Stimulated activated memory B cell treated with anti-CD40 and anti-IgM and Interleukin-4, amounts not matched to agents 10 μg/mL and 1 μg/mL and 100 μg/mL, for 72 hours (primary cell): Measurements from ENCODE around the gene TNIP3.

ENCODE experiments used
- ATAC-seq: fragments of 150-1000 bp; cut with Tn5 transposase; 2 replicates; pipeline ENCODE4 v1.10.0; 2021
- H3K27ac Mint-ChIP-seq: one replicate; pipeline ENCODE4 v1.8.0; 2022; ENCODE audit warnings: mild to moderate bottlenecking, mixed read lengths
- H3K27me3 Mint-ChIP-seq: one replicate; pipeline ENCODE4 v1.8.0; 2022; ENCODE audit warnings: mixed read lengths
- H3K36me3 Mint-ChIP-seq: one replicate; pipeline ENCODE4 v1.8.0; 2022; ENCODE audit warnings: mixed read lengths
- H3K4me1 Mint-ChIP-seq: one replicate; pipeline ENCODE4 v1.8.0; 2022; ENCODE audit warnings: mixed read lengths
- H3K4me3 Mint-ChIP-seq: one replicate; pipeline ENCODE4 v1.8.0; 2022; ENCODE audit warnings: mild to moderate bottlenecking, moderate library complexity, mixed read lengths
- H3K9me3 Mint-ChIP-seq: one replicate; pipeline ENCODE4 v1.8.0; 2022; ENCODE audit warnings: mixed read lengths

The TNIP3 gene

DNA sequence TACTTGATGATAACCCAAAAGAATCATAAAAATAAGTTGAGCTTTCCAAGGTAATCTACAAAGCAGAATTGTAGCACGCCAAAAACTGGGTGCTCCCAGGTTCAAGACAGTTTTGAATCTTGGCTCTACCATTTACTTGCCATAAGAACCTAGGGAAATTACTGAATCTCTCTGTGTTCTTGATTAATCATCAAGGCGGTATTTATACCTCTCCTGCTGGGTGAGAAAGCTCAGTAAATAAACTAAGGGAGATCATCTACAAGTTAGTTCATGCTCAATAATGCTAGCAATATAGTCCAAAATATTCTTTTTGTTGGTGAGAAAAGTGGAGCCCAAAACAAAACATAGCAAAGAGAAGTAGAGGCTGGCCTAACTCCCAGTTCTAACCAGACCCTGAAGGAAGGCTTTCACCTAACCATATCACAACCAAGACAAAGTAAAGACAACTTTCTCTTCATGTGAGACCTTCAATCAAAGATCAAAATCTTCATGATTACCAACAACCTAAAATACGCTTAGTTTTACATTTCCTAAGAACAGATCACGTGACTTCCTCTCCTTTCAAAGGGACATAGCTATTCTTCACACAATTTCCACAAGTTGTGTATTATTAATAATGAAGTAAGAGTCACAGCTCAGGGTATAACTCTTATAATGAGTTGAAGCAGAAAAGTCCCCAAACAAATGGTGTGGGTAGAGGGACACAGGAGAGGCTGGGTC, 34.4 kb downstream of the TNIP3 start:
- Mint-ChIP-seq H3K27ac (no peak overlapping the region), H3K4me1 (no peaks in the 10 kb centered on the region), H3K27me3 (no peaks in the 10 kb centered on the region), H3K9me3 (peaks cover 3% of the 10 kb centered on the region), H3K4me3 (no peak overlapping the region), H3K36me3 (no peaks in the 10 kb centered on the region)
- no peak for ATAC-seq

DNA sequence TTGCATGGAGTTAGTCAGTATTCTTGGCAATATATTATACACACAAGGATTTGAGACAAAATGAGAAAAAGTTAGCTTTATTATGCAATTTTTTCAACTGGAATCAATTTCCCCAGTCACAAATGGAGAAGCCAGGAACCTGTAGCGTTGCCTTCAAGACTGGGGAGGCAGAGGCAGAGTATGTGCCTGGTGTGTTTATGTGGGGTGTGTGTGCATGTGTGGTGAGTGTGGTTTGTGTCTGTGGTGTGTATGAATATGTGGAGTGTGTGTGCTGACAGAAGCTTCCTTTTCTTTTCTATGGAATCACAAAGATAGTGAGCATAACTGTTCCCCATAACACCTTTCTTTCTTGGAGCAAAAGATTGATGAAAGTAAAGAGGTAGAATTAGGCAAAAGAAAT, 37.0 kb downstream of the TNIP3 start:
- H3K4me1 Mint-ChIP-seq, result no peaks in the 10 kb centered on the region
- H3K4me3 Mint-ChIP-seq, result no peak overlapping the region
- no peak for ATAC-seq
- peaks cover 3% of the 10 kb centered on the region for H3K9me3 Mint-ChIP-seq
- no peak overlapping the region for H3K27ac Mint-ChIP-seq
- H3K36me3 Mint-ChIP-seq, result no peaks in the 10 kb centered on the region
- H3K27me3 Mint-ChIP-seq, result no peaks in the 10 kb centered on the region

- no peak overlapping the region for H3K27ac Mint-ChIP-seq
- peaks cover 3% of the 10 kb centered on the region for H3K9me3 Mint-ChIP-seq
- H3K4me1 Mint-ChIP-seq, result no peaks in the 10 kb centered on the region
- no peaks in the 10 kb centered on the region for H3K36me3 Mint-ChIP-seq
- ATAC-seq, result no peak
- no peak overlapping the region for H3K4me3 Mint-ChIP-seq
- H3K27me3 Mint-ChIP-seq, result no peaks in the 10 kb centered on the region
Measured at GRCh38 chr4:121126449-121127006, 37.6 kb downstream of the TNIP3 start.

GRCh38 chr4:121125498-121125885, 38.6 kb downstream of the TNIP3 start:
- no peak for ATAC-seq
- Mint-ChIP-seq H3K36me3 (no peaks in the 10 kb centered on the region), H3K27ac (no peak overlapping the region), H3K4me1 (no peaks in the 10 kb centered on the region), H3K9me3 (peaks cover 3% of the 10 kb centered on the region), H3K4me3 (no peak overlapping the region), H3K27me3 (no peaks in the 10 kb centered on the region)

- Mint-ChIP-seq H3K4me3 (no peak overlapping the region), H3K36me3 (no peaks in the 10 kb centered on the region), H3K4me1 (no peaks in the 10 kb centered on the region), H3K27ac (no peak overlapping the region), H3K27me3 (peaks cover 5% of the 10 kb centered on the region), H3K9me3 (no peaks in the 10 kb centered on the region)
- no peak for ATAC-seq
Measured at GRCh38 chr4:121122661-121123060, 41.5 kb downstream of the TNIP3 start.

GRCh38 chr4:121119715-121120114, 44.4 kb downstream of the TNIP3 start:
- Mint-ChIP-seq H3K4me1 (no peaks in the 10 kb centered on the region), H3K4me3 (no peak overlapping the region), H3K27me3 (peaks cover 7% of the 10 kb centered on the region), H3K36me3 (no peaks in the 10 kb centered on the region), H3K9me3 (no peaks in the 10 kb centered on the region), H3K27ac (no peak overlapping the region)
- ATAC-seq, result no peak

DNA sequence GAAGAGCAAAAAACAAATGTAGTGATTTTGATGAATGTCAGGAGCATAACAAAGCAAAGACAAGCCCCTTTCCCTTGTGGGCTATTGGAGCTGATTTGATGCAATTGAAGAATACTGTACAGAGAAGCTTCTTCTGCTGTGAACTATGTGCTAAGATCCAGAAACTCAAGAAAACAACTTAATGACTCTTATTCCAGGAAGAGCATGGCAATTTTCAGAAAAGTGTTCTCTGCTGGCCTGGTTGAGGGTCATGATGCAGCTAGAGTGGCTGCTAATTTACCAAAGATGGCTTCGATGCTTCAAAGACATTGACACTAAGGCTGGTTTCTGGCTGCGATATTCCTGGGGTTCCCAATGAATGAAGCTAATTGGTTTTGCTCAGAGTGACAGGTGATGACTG, 45.8 kb downstream of the TNIP3 start:
- H3K9me3 Mint-ChIP-seq, result no peaks in the 10 kb centered on the region
- ATAC-seq, result no peak
- H3K4me1 Mint-ChIP-seq, result peaks cover 7% of the 10 kb centered on the region
- no peak overlapping the region for H3K4me3 Mint-ChIP-seq
- no peaks in the 10 kb centered on the region for H3K36me3 Mint-ChIP-seq
- H3K27me3 Mint-ChIP-seq, result peaks cover 7% of the 10 kb centered on the region
- no peak overlapping the region for H3K27ac Mint-ChIP-seq

- Mint-ChIP-seq H3K4me3 (no peak overlapping the region), H3K4me1 (peaks cover 7% of the 10 kb centered on the region), H3K27ac (no peak overlapping the region), H3K36me3 (no peaks in the 10 kb centered on the region), H3K27me3 (peaks cover 7% of the 10 kb centered on the region), H3K9me3 (no peaks in the 10 kb centered on the region)
- peak; percentile 50 for ATAC-seq
Measured at GRCh38 chr4:121114756-121115155, 49.4 kb downstream of the TNIP3 start.

- Mint-ChIP-seq H3K36me3 (no peaks in the 10 kb centered on the region), H3K4me3 (no peak overlapping the region), H3K27ac (no peak overlapping the region), H3K9me3 (no peaks in the 10 kb centered on the region), H3K4me1 (peaks cover 7% of the 10 kb centered on the region), H3K27me3 (peaks cover 6% of the 10 kb centered on the region)
- no peak for ATAC-seq
Measured at GRCh38 chr4:121112530-121112929, 51.6 kb downstream of the TNIP3 start.

DNA sequence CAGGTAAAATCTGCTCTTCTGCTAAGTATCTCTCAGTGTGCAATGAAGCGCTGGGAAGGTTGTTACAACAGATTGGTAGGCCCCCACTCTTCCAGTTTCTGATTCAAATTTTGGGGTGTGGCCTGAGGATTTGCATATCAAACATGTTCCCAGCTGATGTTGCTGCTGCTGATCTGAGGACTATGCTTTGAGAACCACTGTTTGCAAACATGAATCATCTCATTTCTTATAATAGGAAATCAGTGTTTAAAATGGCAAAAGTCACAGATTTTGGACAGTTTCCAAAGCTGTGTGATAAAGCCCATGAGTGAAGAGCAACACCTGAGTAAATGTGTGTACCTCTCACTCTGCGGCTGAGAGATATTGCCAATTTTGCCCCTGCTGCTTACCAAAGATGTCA, 55.6 kb downstream of the TNIP3 start:
- Mint-ChIP-seq H3K4me1 (no peaks in the 10 kb centered on the region), H3K36me3 (no peaks in the 10 kb centered on the region), H3K27me3 (peaks cover 20% of the 10 kb centered on the region), H3K4me3 (no peak overlapping the region), H3K9me3 (no peaks in the 10 kb centered on the region), H3K27ac (no peak overlapping the region)
- ATAC-seq, result no peak

- ATAC-seq, result no peak
- no peak overlapping the region for H3K4me3 Mint-ChIP-seq
- peaks cover 30% of the 10 kb centered on the region for H3K27me3 Mint-ChIP-seq
- no peaks in the 10 kb centered on the region for H3K9me3 Mint-ChIP-seq
- no peaks in the 10 kb centered on the region for H3K4me1 Mint-ChIP-seq
- H3K36me3 Mint-ChIP-seq, result no peaks in the 10 kb centered on the region
- no peak overlapping the region for H3K27ac Mint-ChIP-seq
Measured at GRCh38 chr4:121107507-121107906, 56.6 kb downstream of the TNIP3 start.

GRCh38 chr4:121100093-121100775, 63.9 kb downstream of the TNIP3 start:
- no peak overlapping the region for H3K4me3 Mint-ChIP-seq
- H3K9me3 Mint-ChIP-seq, result no peaks in the 10 kb centered on the region
- peaks cover 14% of the 10 kb centered on the region for H3K27me3 Mint-ChIP-seq
- no peaks in the 10 kb centered on the region for H3K36me3 Mint-ChIP-seq
- no peak for ATAC-seq
- H3K27ac Mint-ChIP-seq, result no peak overlapping the region
- H3K4me1 Mint-ChIP-seq, result no peaks in the 10 kb centered on the region

GRCh38 chr4:121098266-121098665, 65.9 kb downstream of the TNIP3 start:
- peaks cover 10% of the 10 kb centered on the region for H3K27me3 Mint-ChIP-seq
- no peak overlapping the region for H3K4me3 Mint-ChIP-seq
- H3K27ac Mint-ChIP-seq, result no peak overlapping the region
- no peaks in the 10 kb centered on the region for H3K4me1 Mint-ChIP-seq
- ATAC-seq, result no peak
- H3K36me3 Mint-ChIP-seq, result no peaks in the 10 kb centered on the region
- H3K9me3 Mint-ChIP-seq, result no peaks in the 10 kb centered on the region

DNA sequence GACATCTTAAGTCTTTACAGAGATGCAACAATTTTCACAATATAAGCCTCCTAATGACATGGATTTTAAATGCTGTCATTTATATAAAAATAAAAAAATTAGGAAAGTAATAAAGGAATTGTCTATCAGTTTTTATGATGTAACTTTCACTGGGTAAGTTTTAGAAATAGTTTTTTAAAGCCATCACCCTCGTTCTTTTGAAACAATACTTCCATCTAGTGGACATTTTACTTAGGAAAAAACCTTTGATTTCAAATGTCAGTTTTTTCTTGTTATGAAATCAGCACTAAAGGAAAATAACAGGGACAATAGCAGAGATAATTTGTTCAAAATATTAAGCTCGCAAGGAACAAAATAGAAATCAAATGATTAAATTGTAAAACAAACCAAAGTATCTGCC, 67.5 kb downstream of the TNIP3 start:
- H3K27ac Mint-ChIP-seq, result no peak overlapping the region
- no peaks in the 10 kb centered on the region for H3K4me1 Mint-ChIP-seq
- no peaks in the 10 kb centered on the region for H3K9me3 Mint-ChIP-seq
- H3K36me3 Mint-ChIP-seq, result no peaks in the 10 kb centered on the region
- H3K4me3 Mint-ChIP-seq, result no peak overlapping the region
- ATAC-seq, result no peak
- H3K27me3 Mint-ChIP-seq, result no peaks in the 10 kb centered on the region

DNA sequence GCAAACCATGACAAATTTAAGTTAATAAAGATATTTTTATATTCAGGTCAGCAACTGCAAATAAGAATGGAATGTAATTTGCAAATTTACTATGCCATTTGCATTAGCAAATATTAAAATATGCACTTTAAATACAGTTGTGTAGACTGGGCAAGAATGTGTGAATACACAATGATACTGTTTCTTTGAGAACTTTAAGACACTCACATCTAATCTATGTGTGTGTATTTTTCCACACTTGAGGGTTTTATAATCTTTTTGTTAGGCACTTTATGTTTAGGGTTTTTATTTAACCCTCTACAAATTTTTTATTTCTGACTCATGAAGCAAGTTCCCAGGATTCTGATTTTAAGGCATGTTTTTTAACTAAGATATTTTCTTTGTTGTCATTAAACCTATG, 67.9 kb downstream of the TNIP3 start:
- ATAC-seq, result no peak
- Mint-ChIP-seq H3K4me3 (no peak overlapping the region), H3K36me3 (no peaks in the 10 kb centered on the region), H3K4me1 (no peaks in the 10 kb centered on the region), H3K9me3 (no peaks in the 10 kb centered on the region), H3K27ac (no peak overlapping the region), H3K27me3 (no peaks in the 10 kb centered on the region)
